Epithelial cell of proximal tubule (primary cell): Measurements from ENCODE around the gene FZD8. TPM values are rescaled to one million over a fixed set of nuclear protein-coding genes. Genes with fewer than 3 reads are reported as not detected.
A peak's percentile ranks its signal among the peaks of the same experiment; 100 is the strongest.
"Not testable (repeated sequence)": the region's sequence is repeated elsewhere in the genome, so short reads cannot be mapped to it uniquely, and the experiment has no call there.

Source experiments
- DNase-seq: peaks from one replicate; pipeline ENCODE4 v3.0.0-alpha.2; 2011; ENCODE audit warnings: low read depth
- H3K4me3 ChIP-seq: 2 replicates; pipeline ENCODE4 v1.5.1; 2011; ENCODE audit warnings: low read depth, mild to moderate bottlenecking, low read length
- CTCF ChIP-seq: conservative IDR thresholded peaks from 2 replicates; pipeline ENCODE4 v1.5.1; 2012; ENCODE audit warnings: low read depth, mild to moderate bottlenecking, low read length
- total RNA-seq: library from RNA; depleted of rRNA; stranded (reverse); fragments of >200 nt; gene quantifications from 2 replicates; pipeline ENCODE4 v1.2.3, GENCODE V29; 2015

FZD8 gene
- total RNA-seq: 8.2 and 13.4 TPM in 2 replicates

DNA sequence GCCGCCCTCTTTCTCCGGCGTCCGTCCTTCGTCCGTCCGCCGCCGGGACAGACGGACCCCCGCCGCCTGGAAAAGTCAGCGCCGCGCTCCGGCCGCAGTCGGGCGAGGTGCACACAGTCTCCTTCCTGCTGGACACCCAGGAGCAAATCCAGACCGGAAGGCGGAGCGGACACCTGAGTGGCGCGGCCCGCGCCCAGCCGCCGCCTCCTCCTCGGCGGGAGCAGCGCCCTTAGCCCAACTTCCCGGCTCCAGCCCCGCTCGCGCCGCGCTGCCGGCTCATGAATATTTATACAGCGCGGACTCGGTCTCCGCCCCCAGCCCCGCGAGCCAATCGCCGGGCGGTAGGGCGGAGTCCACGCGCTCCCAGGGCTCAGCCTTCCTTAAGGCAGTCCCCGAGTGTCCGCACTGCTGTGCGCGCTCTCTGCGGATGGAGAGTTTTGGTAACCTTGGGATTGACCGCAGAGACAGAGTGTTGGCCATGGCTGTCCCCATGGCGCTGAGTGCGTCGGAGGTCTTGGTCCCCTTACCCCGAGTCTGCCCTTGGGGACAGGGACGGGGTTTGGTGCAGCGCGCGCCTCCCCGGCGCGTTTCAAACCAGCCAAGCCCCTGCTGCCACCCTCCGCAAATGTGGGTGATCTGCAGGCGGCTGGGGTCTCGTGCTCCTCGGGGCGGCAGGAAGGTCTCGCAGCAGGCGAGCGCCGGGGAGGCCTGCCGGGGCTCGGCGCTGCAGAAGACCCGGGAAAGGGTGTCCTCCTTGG lies at the start of gene FZD8:
TSS of gene FZD8 (minus strand) at position 262 of the 758 bp plus-strand sequence. CDS start 867 bp downstream, outside the sequence.
- no peak for DNase-seq
- H3K4me3 ChIP-seq: peak within 1 kb of the TSS; percentile 68
- peak; percentile 20 for TF ChIP-seq CTCF

DNA sequence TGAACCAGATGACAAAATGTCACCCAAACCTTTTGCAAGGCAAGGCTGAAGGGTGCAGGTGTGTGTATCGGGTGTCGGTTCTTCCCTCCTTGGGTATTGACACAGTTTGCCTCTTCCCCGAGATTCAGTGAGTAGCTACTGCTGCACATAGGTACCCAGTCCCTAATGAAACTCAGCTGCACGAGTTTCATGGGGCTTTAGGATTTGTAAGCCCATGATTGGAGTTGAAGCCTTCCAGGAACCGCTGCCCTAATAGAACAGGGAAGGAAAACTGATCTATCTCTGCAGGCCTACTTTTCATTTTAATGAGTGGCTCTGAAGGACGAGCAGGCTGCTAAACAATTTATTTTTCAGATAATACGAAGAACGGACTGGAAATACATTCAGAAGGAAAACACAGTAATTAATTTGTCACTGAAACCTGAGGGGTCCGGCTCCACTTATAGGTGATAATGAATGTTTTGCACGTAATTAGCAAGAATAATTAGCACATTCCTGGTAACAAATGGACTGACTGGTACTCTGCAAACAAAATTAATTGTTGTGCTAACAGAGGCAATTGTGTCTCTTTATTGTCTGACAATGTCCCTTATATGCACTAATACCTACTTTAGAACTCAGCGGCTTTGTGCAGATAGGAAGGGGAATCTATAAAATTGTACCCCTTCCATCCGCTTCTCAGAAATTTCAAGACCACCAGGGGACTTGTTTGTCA lies 49.6 kb upstream of the FZD8 start:
- no peak for DNase-seq
- H3K4me3 ChIP-seq: no peak overlapping the region
- TF ChIP-seq CTCF: no peak

- no peak overlapping the region for H3K4me3 ChIP-seq
- DNase-seq: no peak
- no peak for TF ChIP-seq CTCF
Measured at GRCh38 chr10:35690534-35690933, 48.4 kb upstream of the FZD8 start.

DNA sequence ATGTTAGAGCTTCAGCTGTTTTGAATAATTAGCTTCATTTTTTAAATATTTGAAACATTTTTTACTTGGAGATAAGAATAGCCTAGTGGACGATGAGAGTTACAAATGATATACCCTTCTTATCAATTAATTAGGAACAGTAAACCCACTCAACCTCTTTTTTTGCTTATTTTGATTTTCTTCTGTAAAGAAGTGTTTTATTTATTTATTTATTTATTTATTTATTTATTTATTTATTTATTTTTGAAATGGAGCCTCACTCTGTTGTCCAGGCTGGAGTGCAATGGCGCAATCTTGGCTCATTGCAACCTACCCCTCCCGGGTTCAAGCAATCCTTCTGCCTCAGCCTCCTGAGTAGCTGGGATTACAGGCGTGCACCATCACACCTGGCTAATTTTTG lies 43.8 kb upstream of the FZD8 start:
- not testable (repeated sequence) for DNase-seq
- H3K4me3 ChIP-seq: peak overlapping the region; percentile 37

- TF ChIP-seq CTCF: no peak
- H3K4me3 ChIP-seq: peak overlapping the region; percentile 37
- DNase-seq: peak; percentile 18
Measured at GRCh38 chr10:35685402-35685801, 43.3 kb upstream of the FZD8 start.

GRCh38 chr10:35684586-35684985 lies 42.5 kb upstream of the FZD8 start:
- H3K4me3 ChIP-seq: no peak overlapping the region
- no peak for TF ChIP-seq CTCF
- no peak for DNase-seq

DNA sequence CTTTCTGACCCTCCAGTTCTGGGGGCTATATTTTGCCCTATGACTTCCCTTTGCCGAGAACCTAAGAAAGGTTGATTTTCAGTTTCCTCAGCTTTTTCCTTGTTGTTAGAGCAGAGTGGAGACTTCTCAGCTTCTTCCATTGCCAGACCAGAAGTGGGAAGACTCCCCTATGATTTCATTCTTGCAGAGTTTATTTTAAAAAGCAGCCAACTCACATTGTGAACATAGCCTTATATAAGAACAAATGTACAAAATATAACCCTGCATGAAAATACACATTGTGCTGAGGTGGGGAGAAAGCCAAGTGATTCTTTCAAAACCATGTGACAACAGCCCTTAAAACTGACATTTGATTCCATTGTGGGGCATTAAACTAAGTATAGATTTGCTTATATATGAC lies 33.8 kb upstream of the FZD8 start:
- TF ChIP-seq CTCF: no peak
- DNase-seq: no peak

More for the DNA sequence above, 33.8 kb upstream of the FZD8 start:
- H3K4me3 ChIP-seq: no peak overlapping the region
